Measurements from ENCODE around the gene PTCSC3. TPM values are rescaled to one million over a fixed set of nuclear protein-coding genes. Genes with fewer than 3 reads are reported as not detected.

Gene PTCSC3
- total RNA-seq: not detected

- no peak for DNase-seq (ENCODE audit: low spot score in 2 of 2)
- Mint-ChIP-seq H3K36me3 (no peaks in the 10 kb centered on the region), H3K9me3 (no peaks in the 10 kb centered on the region), H3K27ac (no peak within 1 kb of the TSS)
- ATAC-seq: no peak
Observed at GRCh38 chr14:36176524-36176923, at the start of gene PTCSC3. Gene PTCSC3 (minus strand): TSS chr14:36176722.

GRCh38 chr14:36226164-36226563, 49.6 kb upstream of the PTCSC3 start:
- no peaks in the 10 kb centered on the region for H3K9me3 Mint-ChIP-seq
- ATAC-seq (no peak), DNase-seq (ENCODE audit: low spot score in 2 of 2) (no peak)
- no peak overlapping the region for H3K27ac Mint-ChIP-seq
- no peaks in the 10 kb centered on the region for H3K36me3 Mint-ChIP-seq

GRCh38 chr14:36224176-36224575, 47.7 kb upstream of the PTCSC3 start:
- H3K27ac Mint-ChIP-seq: no peak overlapping the region
- H3K36me3 Mint-ChIP-seq: no peaks in the 10 kb centered on the region
- no peaks in the 10 kb centered on the region for H3K9me3 Mint-ChIP-seq
- DNase-seq (ENCODE audit: low spot score in 2 of 2) (no peak), ATAC-seq (no peak)

GRCh38 chr14:36223558-36223957, 47.0 kb upstream of the PTCSC3 start:
- no peak for ATAC-seq
- H3K36me3 Mint-ChIP-seq: no peaks in the 10 kb centered on the region

GRCh38 chr14:36222952-36223468, 46.5 kb upstream of the PTCSC3 start:
- Mint-ChIP-seq H3K9me3 (no peaks in the 10 kb centered on the region), H3K27ac (no peak overlapping the region), H3K36me3 (no peaks in the 10 kb centered on the region)
- DNase-seq (ENCODE audit: low spot score in 2 of 2) (no peak), ATAC-seq (no peak)

More at GRCh38 chr14:36223558-36223957, 47.0 kb upstream of the PTCSC3 start:
- Mint-ChIP-seq H3K27ac (no peak overlapping the region), H3K9me3 (no peaks in the 10 kb centered on the region)
- no peak for DNase-seq (ENCODE audit: low spot score in 2 of 2)

GRCh38 chr14:36222337-36222736, 45.8 kb upstream of the PTCSC3 start:
- ATAC-seq (no peak), DNase-seq (ENCODE audit: low spot score in 2 of 2) (no peak)
- H3K36me3 Mint-ChIP-seq: no peaks in the 10 kb centered on the region
- H3K27ac Mint-ChIP-seq: no peak overlapping the region
- H3K9me3 Mint-ChIP-seq: no peaks in the 10 kb centered on the region

GRCh38 chr14:36221112-36221511, 44.6 kb upstream of the PTCSC3 start:
- no peak overlapping the region for H3K27ac Mint-ChIP-seq
- DNase-seq (ENCODE audit: low spot score in 2 of 2) (no peak), ATAC-seq (no peak)
- H3K36me3 Mint-ChIP-seq: no peaks in the 10 kb centered on the region
- H3K9me3 Mint-ChIP-seq: no peaks in the 10 kb centered on the region

GRCh38 chr14:36217732-36218131, 41.2 kb upstream of the PTCSC3 start:
- DNase-seq (ENCODE audit: low spot score in 2 of 2): no peak
- Mint-ChIP-seq H3K27ac (no peak overlapping the region), H3K36me3 (no peaks in the 10 kb centered on the region), H3K9me3 (no peaks in the 10 kb centered on the region)
- ATAC-seq: peak; percentile 26 to 56

- ATAC-seq: no peak
- H3K27ac Mint-ChIP-seq: no peak overlapping the region
- H3K36me3 Mint-ChIP-seq: no peaks in the 10 kb centered on the region
- DNase-seq (ENCODE audit: low spot score in 2 of 2): no peak
- H3K9me3 Mint-ChIP-seq: no peaks in the 10 kb centered on the region
Observed at GRCh38 chr14:36217027-36217426, 40.5 kb upstream of the PTCSC3 start.

GRCh38 chr14:36215217-36215598, 38.7 kb upstream of the PTCSC3 start:
- DNase-seq (ENCODE audit: low spot score in 2 of 2): no peak
- H3K36me3 Mint-ChIP-seq: no peaks in the 10 kb centered on the region
- no peak overlapping the region for H3K27ac Mint-ChIP-seq
- no peaks in the 10 kb centered on the region for H3K9me3 Mint-ChIP-seq
- no peak for ATAC-seq

GRCh38 chr14:36214476-36215216, 38.1 kb upstream of the PTCSC3 start:
- ATAC-seq (no peak), DNase-seq (ENCODE audit: low spot score in 2 of 2) (no peak)
- Mint-ChIP-seq H3K9me3 (no peaks in the 10 kb centered on the region), H3K36me3 (no peaks in the 10 kb centered on the region), H3K27ac (no peak overlapping the region)

GRCh38 chr14:36212987-36213386, 36.5 kb upstream of the PTCSC3 start:
- DNase-seq (ENCODE audit: low spot score in 2 of 2) (no peak), ATAC-seq (no peak)
- no peak overlapping the region for H3K27ac Mint-ChIP-seq
- no peaks in the 10 kb centered on the region for H3K36me3 Mint-ChIP-seq
- H3K9me3 Mint-ChIP-seq: no peaks in the 10 kb centered on the region

- Mint-ChIP-seq H3K27ac (no peak overlapping the region), H3K36me3 (no peaks in the 10 kb centered on the region), H3K9me3 (no peaks in the 10 kb centered on the region)
- ATAC-seq (peak; percentile 58 to 81), DNase-seq (ENCODE audit: low spot score in 2 of 2) (no peak)
Observed at GRCh38 chr14:36212577-36212976, 36.1 kb upstream of the PTCSC3 start.

- ATAC-seq (no peak), DNase-seq (ENCODE audit: low spot score in 2 of 2) (no peak)
- Mint-ChIP-seq H3K9me3 (peaks cover 4 to 5% of the 10 kb centered on the region in 2 donors), H3K36me3 (no peaks in the 10 kb centered on the region), H3K27ac (no peak overlapping the region)
Observed at GRCh38 chr14:36208690-36209278, 32.3 kb upstream of the PTCSC3 start.

- Mint-ChIP-seq H3K36me3 (no peaks in the 10 kb centered on the region), H3K9me3 (peaks cover 4 to 6% of the 10 kb centered on the region in 2 donors), H3K27ac (no peak overlapping the region)
- DNase-seq (ENCODE audit: low spot score in 2 of 2) (no peak), ATAC-seq (no peak)
Observed at GRCh38 chr14:36207500-36207899, 31.0 kb upstream of the PTCSC3 start.

- no peak for ATAC-seq
- Mint-ChIP-seq H3K9me3 (peaks cover 4 to 6% of the 10 kb centered on the region in 2 donors), H3K27ac (no peak overlapping the region), H3K36me3 (no peaks in the 10 kb centered on the region)
- DNase-seq (ENCODE audit: low spot score in 2 of 2): no peak
Observed at GRCh38 chr14:36204461-36205073, 28.0 kb upstream of the PTCSC3 start.

- Mint-ChIP-seq H3K36me3 (no peaks in the 10 kb centered on the region), H3K27ac (no peak overlapping the region), H3K9me3 (no peaks in the 10 kb centered on the region)
- ATAC-seq (no peak), DNase-seq (ENCODE audit: low spot score in 2 of 2) (no peak)
Observed at GRCh38 chr14:36198378-36198777, 21.9 kb upstream of the PTCSC3 start.
